HG03139 (cell line): ENCODE results near the gene C14orf180.

ENCODE experiments used
- ATAC-seq: cut with Tn5 transposase; IDR thresholded peaks from one replicate; pipeline ENCODE4 v1.9.1; 2021; ENCODE audit not compliant: unreplicated experiment

C14orf180 gene

DNA sequence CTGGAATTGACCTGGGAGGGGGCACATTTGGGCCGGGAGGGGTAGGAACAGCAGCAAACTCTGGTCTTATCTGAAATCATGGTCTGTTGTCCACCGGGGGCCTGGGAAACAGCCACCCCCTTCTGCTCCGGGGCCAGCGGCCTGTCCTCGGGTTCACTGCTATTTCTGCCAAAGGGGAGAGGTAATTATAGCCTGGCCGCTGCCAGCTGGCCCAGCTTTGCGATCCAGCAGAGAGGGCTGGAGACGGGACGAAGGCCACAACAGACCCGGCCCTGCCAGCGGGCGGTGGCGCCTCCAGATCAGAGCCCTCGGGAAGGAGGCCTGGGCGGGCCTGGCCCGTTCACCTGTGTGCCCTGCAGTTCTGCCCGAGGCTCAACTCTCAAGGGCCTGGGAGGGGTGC lies at the start of gene C14orf180:
Gene C14orf180 (plus strand): TSS at position 258 of the 400 bp plus-strand sequence. CDS start 6,667 bp downstream, outside the sequence.
- ATAC-seq = no peak

DNA sequence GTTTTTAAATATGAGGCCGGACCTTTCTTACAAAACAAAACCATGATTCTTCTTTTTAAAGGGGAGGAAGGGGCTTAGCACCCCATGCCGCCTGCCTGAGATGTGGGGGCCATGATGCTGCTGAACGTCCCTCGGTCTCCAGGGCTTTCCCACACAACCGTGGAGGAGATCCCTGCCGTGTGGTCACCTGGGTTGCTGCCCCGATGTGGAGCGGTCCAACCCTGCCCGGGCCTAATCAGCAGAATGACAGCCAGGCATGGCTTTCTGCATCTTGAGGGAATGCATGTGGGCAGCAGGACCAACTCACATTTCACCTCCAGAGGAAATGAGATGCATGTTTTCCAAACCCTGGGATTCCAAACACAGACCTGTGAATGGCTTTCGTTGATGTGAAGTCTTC lies 48.9 kb upstream of the C14orf180 start:
- ATAC-seq = no peak

DNA sequence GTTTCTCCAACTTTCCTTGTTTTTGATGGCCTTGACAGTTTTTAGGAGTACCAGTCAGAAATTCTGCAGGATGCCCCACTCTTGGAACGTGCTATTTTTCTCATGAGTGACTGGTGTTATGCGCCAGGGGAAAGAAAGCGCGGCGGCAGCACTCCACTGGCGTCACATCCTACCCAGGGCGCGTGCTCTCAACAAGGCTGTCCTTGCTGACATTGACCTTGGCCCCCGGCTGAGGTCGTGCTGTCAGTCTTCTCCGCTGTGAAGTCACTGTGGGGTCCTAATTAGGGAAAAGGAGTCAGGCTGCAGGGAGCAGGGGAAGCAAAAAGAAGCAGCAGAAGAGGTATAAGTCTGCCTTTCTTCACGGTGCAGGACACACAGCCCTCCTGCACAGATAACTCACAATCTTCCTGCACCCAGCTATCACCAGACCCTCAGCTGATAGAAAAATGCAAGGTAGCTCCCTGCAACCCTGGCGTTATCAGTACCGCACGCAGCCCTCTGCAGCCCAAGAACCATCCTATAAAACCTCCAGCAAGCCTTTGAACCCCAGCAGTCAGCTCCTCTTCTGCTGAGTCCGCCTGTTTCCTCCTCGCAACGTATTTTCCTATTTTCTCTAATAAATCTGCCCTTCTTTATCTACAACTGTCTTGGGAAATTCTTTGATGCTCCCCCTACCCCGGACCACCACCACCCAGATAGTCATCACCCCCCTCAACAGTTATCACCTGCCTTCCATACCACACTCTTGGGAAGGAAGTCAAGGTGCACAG lies 48.0 kb upstream of the C14orf180 start:
- ATAC-seq = no peak

DNA sequence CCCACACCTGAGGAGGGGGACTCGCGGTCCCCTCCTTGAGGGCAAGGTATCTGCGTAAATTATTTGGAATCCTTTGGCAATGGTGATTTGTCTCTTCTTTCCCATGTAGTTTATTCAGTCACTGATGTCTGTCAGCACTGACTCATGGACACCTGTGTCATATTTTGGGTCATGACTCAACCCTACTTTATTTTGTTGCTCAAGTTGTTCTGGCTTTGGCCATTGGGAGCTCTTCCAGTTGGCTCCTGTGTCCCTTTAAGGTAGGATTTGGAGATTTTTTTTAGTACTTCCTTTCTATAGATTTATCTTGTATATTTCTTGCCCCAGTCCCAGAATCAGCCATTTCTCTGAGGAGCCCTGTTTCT lies 47.4 kb upstream of the C14orf180 start:
- ATAC-seq = no peak

DNA sequence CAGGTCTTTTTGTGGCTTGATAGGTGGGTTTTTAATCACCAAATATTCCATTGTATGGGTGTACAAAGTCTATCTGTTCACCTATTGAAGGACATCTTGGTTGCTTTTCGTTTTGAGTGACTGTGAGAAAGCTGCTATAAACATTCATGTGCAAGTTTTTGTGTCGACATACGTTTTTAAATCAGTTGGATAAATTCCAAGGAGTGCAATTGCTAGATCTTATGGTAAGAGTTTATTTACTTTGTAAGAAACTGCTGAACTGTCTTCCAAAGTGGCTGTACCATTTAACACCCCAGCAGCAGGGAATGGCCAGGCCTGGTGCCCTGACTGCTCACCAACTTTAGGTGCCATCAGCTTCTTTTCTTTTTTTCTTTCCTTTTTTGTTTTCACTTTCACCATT lies 45.5 kb upstream of the C14orf180 start:
- no peak for ATAC-seq

DNA sequence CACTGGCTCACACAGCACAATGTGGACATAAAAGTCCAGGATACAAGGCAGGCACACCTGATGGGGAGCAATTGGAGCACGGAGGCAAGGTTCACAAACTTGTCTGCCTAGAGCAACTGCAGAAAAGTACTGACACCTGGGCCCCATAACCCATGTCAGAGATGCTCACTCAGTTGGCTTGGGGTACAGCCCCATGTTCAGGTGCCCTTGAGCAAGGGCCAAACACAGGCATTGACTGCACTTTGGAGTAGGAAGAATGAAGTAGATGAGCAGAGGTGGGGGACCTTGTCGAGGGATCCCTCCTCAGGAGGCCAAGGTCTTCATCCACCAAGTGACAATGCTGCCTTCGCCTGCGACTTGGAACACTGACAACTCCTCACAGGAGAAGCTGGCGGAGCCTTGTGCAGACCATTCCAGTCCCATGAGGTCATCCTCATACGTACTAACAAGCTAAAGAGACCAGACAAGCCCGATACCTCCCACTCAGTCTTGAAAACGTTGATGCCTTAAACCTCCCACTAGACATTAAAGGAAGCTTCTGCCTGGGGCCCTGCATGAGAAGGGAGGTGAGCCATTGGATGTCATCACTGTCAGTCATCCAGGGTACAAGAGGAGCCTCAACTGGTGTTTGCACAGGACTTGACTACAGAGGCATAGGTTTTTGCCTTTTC lies 42.5 kb upstream of the C14orf180 start:
- ATAC-seq = no peak

DNA sequence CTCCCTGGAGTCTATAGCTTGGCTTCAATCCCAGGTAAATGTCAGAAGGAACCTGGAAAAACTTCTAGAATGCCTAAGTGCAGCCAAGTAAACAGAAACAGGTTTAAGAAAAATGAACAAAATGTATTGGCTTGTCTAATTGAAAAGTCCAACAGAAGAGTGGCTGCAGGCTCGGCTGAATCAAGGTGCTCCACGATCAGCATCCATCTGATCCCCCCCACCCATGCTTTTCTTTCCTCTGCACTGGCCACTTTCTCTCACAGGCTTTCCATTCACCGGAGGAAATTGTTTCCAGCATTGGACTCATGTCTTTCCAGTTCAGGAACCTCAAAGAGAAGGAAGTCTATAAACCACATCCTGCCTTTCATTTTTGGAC lies 42.0 kb upstream of the C14orf180 start:
- ATAC-seq = no peak

DNA sequence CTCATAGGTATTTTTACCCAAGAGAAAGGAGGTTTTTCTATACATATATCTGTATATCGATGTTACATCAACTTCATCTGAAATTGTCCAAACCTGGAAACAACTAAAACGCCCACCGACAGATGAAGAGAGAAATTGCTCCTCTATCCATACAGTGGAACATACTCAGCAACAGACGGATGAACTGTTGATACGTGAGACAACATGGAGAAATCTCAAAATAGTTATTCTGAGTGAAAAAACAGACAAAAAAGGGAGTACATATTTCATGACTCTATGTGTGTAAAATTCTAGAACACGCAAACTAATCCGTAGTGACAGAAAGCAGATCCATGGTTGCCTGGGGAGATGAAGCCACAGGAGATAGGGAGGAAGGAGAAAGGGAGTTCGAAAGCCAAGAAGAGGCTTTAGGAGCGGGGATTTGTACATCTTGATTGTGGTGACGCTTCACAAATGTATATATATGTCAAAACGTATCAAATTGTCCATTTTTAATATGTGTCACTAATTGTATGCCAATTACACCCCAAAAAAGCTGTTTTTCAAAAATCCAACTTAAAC lies 37.6 kb upstream of the C14orf180 start:
- ATAC-seq = no peak

DNA sequence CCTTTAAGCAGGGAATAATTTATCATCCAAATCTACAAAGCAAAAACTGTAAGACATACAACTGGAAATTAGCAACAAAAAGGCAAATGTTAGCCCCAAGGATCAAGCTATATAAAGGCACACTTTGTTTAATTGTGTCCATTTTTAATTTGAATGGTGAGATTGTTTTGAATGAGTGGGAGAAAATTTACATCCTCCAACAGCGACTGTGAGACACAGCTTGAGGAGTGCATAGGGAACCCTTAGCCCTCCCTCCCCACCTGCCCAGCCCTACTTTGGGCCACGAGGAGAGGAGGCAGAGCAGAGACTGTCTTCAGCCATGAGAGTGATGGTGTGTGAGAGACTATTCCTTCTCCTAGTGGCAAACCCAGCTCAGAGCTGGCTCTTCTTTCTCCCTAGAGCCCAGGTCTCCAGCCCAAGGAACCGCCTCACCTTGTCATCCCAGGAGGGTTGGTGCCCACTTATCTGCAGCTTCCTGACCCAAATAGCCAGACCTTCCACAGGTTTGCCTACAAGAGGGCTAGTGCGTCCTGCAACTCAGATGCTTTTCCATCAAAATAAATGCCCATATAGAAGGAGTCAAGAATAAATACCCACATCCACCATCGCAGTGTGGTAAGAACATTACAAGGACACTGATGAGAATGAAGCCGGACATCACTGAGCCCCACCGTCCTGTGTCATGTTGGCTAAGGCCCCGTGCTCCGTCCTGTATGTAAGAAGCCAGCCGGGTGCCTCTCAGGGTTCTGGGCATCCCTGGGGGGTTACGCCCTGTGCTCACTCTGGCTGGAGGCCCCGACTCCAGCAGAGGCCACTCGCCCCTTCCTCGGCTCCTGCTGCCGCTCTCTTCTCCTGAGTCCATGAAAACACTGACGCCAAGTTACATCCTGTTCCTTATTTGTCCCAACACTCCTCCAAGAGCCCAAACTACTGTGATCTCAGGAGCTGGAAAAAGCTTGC lies 36.4 kb upstream of the C14orf180 start:
- ATAC-seq = no peak

DNA sequence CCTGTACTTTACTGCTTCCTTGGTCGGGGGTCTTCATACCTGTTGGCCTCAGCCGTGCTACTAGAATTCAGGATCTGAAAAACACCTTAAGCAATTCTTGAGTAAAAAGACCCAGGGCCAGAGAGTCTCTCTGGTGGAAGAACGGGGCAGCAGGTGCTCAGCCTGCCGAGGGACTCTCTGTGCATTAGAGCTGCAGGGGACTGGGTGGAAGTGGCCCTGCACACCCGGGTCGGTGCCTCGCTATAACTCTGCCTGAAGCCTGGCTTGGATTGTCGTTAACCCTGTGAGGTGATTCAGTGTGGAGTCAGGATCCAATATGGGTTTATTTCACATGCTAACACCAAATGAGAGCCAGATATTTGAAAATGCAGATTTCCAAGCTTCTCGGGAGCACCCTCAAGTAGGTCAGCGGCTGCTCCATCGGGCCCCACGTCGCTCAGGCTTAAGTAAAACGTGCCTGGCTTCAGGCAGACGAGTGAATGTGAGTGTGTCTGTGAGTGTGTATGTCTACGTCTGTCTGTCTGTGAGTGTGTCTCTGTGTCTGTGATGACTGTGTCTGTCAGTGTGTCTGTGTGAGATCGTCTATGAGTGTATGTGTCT lies 35.1 kb upstream of the C14orf180 start:
- ATAC-seq = no peak

DNA sequence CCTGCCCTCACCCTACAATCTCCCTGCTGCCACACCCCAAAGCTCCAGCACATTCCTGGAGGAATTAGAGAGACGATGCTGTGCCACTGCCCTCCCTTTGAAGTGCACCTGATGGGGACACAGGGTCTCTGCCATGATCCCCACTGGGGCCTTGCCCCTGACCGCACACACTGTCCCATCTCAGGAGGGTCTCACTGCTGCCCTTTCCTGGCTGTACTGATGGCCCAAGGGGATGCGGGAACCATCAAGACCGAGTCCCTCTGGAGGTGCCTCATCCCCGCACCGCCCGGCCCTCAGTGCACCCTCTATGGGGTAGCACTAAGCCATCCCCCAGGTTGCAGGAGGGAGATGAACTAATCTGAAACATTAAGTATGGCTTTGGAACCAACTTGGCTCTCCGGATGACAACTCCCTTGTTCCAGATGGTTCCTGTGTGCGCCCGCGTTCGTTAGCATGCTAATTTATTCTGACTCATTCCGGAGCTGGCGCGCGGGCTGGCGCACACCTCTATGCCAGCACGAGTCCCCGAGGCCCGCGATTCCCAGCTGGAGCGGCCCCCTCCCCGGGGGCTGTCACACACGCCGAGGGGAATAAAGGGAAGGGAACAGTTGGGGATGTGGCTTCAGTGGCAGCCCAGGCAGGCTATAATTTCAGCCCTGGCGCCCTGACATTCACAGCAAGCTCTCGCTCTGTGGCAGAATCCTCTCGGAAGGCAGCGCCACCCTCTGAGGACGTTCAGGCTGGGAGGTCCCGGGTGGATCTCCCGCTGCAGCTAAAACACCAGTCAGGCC lies 34.2 kb upstream of the C14orf180 start:
- no peak for ATAC-seq

DNA sequence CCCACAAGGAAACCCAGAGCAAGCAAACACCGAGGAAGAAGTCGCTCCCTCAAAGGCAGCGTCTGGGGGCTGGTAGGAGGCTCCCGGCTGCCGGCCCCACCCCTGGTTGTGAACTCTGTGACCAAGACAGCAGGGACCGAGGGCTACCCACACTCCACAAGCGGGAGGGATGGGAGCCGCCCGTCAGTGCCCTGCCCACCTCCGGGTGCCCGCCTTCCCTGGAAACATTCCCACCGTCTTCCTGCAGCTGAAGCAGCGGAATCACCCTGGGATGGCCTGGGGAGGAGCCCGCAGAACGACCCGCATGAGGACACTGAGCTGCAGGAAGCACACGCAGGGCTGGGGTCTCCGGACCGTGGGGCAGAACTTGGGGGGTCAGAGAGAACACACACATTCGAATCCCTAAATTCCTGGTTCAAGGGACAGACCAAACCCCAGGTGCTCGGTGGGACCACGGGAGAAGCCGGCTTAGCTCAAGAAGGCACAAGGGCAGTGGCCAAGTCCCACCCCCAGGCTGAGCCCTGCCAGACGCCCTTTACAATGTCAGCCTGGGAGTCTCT lies 33.5 kb upstream of the C14orf180 start:
- no peak for ATAC-seq

DNA sequence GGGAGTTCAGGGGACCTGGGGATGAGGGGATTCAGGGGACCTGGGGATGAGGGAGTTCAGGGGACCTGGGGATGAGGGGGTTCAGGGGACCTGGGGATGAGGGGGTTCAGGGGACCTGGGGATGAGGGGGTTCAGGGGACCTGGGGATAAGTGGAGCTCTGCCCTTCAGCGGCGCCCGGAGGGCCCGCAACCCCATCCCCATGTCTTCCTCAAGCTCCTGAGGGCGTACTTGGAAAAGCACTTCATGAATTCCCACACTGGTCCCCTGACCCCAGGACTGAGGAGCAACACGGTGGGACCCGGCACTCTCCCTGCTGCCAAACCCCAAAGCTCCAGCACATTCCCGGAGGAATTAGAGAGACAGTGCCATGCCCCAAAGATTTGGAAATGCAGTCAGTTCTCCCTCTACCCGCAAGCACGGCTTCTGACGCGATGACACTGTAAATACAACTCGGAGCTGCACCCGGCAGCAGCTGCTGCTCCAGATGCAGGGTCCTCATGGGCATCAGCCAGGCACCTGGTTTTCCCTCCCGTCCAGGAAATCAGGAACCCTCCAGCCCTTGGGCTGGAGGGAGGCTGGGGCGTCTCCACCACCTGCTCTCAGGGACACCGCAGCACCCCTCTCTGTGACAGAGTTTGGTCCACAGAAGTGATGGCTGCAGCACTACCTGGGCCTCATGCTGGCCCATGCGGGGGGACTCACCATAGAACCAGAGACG lies 32.8 kb upstream of the C14orf180 start:
- ATAC-seq = no peak

DNA sequence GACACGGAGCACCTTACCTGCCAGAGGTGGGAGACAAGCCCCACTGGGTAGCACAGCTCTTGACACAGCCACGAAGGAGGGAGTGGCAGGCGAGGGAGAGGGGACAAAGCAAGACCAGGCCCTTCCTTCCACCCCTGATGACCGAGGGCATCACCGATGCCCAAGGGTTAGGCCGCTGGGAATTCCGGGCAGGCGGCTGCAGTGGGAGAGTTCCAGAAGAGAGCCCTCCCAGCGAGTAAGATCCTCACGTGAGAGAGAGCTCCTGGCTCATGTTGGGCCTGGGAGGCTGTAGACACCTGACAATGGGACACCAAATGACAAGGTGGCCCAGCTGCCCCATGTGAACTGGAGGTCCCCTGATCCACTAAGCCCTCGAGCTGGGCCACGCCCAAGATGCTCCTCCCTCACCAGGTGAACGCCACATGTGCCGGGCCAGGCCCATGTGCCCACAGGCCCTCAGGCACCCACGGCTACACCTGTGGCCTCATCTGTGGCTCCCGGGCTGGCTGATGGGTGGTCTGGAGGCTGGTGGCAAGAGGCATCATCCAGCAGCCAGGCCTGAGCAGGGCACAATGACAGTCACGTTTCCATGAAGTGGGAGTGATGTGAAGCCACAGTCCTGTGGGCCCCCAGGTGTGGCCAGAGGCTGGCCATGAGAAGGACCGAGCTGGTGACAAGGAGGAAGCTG lies 32.1 kb upstream of the C14orf180 start:
- no peak for ATAC-seq

DNA sequence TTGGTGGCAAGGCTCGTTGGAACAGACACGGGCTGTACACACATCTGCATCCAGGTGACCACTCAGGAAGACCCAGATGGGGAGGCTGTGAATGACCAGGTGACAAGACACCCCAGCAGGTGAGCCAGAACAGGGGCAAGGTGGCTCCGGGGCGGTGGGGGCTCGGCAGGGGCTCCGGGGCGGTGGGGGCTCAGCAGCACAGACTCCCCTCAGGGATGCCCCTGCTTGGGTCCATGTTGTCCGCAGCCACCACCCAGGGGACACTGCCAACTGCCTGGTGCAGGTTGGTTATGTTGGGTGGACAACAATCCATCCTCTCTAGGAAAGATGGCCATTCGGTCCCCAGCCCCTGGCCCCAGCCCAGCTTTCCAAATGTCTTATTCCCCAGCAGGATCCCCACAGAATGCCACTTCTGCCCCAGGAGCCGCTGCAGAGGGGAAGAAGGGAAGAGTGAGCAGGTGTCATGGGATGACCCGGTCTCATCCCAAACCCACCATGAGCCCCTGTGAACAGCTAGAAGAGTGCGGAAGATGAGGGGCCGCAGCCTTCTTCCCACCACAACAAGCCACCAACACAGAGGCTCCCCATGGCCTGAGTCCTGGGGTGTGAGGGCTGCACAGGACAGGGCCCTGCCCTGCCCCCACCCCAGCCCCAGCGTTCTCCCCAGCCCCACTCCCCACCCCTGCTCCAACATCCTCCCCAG lies 31.4 kb upstream of the C14orf180 start:
- no peak for ATAC-seq

DNA sequence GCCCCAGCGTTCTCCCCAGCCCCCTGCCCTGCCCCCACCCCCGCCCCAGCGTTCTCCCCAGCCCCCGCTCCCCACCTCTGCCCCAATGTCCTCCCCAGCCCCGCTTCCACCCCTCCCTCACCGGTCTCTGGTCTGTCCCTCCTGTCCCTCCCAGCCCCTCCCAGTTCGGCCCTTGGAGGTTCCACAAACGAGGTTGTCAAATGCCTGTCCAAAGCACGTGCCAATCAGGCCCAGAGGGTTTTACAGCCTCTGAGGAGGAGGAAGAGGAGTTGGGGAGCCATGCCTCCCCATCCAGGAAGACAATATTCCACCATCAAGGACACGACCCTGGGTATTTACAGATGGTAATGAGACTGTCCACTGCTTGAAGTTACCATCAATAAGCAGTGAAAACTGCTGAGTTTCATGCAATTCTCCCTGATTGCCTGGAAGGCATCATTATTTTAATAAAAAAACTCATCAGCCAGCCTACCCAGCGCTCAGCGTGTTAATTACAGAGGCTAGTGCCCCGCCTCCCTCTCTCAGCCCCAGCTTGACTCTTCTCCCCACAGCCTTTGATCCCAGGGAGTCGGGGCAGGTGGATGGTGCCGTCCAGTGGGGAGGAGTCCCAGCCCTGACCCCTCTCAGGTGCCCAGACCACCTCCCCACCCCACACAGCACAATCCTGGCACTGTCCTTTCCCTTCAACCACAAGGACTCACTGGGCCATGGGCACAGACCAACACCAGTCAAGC lies 30.6 kb upstream of the C14orf180 start:
- ATAC-seq = no peak
